ENCODE data around the gene GOLGA7B. TPM values are rescaled to one million over a fixed set of nuclear protein-coding genes. Genes with fewer than 3 reads are reported as not detected.

Gene GOLGA7B
- total and polyA plus RNA-seq, 2 donors (not counting 3 experiments of a cell fraction or from before 2014, with no cell fraction given): 0.03 TPM; not detected in 1

DNA sequence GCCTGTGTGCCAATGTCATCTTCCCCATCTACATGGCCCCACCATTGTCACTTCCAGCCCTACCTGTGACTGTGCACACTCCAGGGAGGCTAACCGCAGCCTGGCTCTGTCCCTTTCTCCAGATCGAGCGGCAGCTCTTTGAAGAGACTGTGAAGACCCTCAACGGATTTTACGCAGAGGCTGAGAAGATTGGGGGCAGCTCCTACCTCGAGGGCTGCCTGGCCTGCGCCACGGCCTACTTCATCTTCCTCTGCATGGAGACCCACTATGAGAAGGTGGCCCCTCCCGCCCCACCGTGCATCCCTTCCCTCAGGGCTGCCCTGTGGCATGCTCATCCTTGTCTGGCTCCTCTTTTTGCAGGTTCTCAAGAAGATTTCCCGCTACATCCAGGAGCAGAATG, 14.2 kb downstream of the GOLGA7B start:
- H3K36me3 ChIP-seq (ENCODE audit: control insufficient read depth in 2 of 2, extremely low read depth in 1 of 2, insufficient read depth in 2 of 2, low read length in 2 of 2): no peaks in the 10 kb centered on the region
- H3K27me3 ChIP-seq (ENCODE audit: control insufficient read depth in 2 of 2, insufficient read depth in 2 of 2, low read length in 2 of 2): no peaks in the 10 kb centered on the region
- CTCF ChIA-PET: interaction anchor here (1.3 kb wide), 1 partner anchor 72 kb away, joined by 4 read pairs; no protein-coding TSS in a partner anchor
- POLR2A ChIA-PET: no interaction called here
- intact Hi-C loops (cut with micrococcal nuclease) (no loop called here), dilution Hi-C loops (cut with MboI; ENCODE audit: extremely low pct_ligation_motif_present, low sequenced_read_pairs) (no loop called here)
- TF ChIP-seq, protein P1, sequence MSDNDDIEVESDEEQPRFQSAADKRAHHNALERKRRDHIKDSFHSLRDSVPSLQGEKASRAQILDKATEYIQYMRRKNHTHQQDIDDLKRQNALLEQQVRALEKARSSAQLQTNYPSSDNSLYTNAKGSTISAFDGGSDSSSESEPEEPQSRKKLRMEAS (IDR thresholded peaks at IDR 0.05; ENCODE audit: insufficient read depth, insufficient read length): no peak
- no peak for TF ChIP-seq POLR2A (IDR thresholded peaks at IDR 0.05; ENCODE audit: low read depth, low read length)
- no peak for TF ChIP-seq JUN (IDR thresholded peaks at IDR 0.05; ENCODE audit: borderline replicate concordance, insufficient read depth, insufficient read length, low read depth)
- TF ChIP-seq FOS (IDR thresholded peaks at IDR 0.05; ENCODE audit: borderline replicate concordance, insufficient read depth, low read length): no peak
- TF ChIP-seq MYC (IDR thresholded peaks at IDR 0.05; ENCODE audit: low read depth, low read length): no peak
- no peak for TF ChIP-seq POLR2AphosphoS5 (IDR thresholded peaks at IDR 0.05; ENCODE audit: insufficient read depth, low read depth, low read length)
- TF ChIP-seq GATA2 (IDR thresholded peaks at IDR 0.05; ENCODE audit: insufficient read depth, insufficient read length, low read depth, low read length): no peak
- TF ChIP-seq, protein P2, sequence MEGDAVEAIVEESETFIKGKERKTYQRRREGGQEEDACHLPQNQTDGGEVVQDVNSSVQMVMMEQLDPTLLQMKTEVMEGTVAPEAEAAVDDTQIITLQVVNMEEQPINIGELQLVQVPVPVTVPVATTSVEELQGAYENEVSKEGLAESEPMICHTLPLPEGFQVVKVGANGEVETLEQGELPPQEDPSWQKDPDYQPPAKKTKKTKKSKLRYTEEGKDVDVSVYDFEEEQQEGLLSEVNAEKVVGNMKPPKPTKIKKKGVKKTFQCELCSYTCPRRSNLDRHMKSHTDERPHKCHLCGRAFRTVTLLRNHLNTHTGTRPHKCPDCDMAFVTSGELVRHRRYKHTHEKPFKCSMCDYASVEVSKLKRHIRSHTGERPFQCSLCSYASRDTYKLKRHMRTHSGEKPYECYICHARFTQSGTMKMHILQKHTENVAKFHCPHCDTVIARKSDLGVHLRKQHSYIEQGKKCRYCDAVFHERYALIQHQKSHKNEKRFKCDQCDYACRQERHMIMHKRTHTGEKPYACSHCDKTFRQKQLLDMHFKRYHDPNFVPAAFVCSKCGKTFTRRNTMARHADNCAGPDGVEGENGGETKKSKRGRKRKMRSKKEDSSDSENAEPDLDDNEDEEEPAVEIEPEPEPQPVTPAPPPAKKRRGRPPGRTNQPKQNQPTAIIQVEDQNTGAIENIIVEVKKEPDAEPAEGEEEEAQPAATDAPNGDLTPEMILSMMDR (IDR thresholded peaks at IDR 0.05; ENCODE audit: extremely low read depth in 1 of 2, insufficient read depth in 1 of 2, low read depth in 1 of 2, low read length in 2 of 2): no peak
- no peak for TF ChIP-seq EZH2 (IDR thresholded peaks at IDR 0.05; ENCODE audit: borderline replicate concordance, low read depth, low read length, severe bottlenecking)
- peaks cover under 1% of the 10 kb centered on the region for H3K4me1 ChIP-seq (ENCODE audit: control insufficient read depth, extremely low read depth, insufficient read depth, low read length)
- H3K79me2 ChIP-seq (ENCODE audit: control insufficient read depth, insufficient read depth, low read length): no peaks in the 10 kb centered on the region
- FAIRE-seq (no peak), DNase-seq (ENCODE audit: low read depth, low spot score) (no peak)
- H4K20me1 ChIP-seq (replicated peaks; ENCODE audit: control insufficient read depth, extremely low read depth, insufficient read depth, low read length): no peaks in the 10 kb centered on the region
- no peaks in the 10 kb centered on the region for H3K9me3 ChIP-seq (replicated peaks; ENCODE audit: control insufficient read depth, insufficient read depth, low read length)
- H3K4me3 ChIP-seq (replicated peaks in 1 of 3; ENCODE audit: insufficient read depth in 1 of 3, low read depth in 1 of 3, low read length in 3 of 3): no peak overlapping the region
- no TSS peak for BruUV-seq (replicated peaks)
- no peak overlapping the region for H3K9ac ChIP-seq (replicated peaks; ENCODE audit: extremely low read depth, insufficient read depth, low read length)
- H3K4me2 ChIP-seq (ENCODE audit: insufficient read depth, low read length): no peak overlapping the region
- H3K27ac ChIP-seq (ENCODE audit: insufficient read depth, low read depth, low read length): no peak overlapping the region
- H2AFZ ChIP-seq (ENCODE audit: low read depth, low read length): no peak overlapping the region
- no peaks in the 10 kb centered on the region for H3K9me1 ChIP-seq (replicated peaks; ENCODE audit: control insufficient read depth, extremely low read depth, insufficient read depth, low read length)
